Activated T-cell treated with anti-CD3 and anti-CD28 coated beads, Interleukin-2, amount 50 U/mL, for 4 hours (primary cell): ENCODE results near the gene TMEM217. TPM values are rescaled to one million over a fixed set of nuclear protein-coding genes. Genes with fewer than 3 reads are reported as not detected.
"Not testable (repeated sequence)": the region's sequence is repeated elsewhere in the genome, so short reads cannot be mapped to it uniquely, and the experiment has no call there.

Source experiments
- ATAC-seq, 2 donors: fragments of 200-7000 bp; cut with Tn5 transposase; one replicate each; pipeline ENCODE4 v1.10.0; 2021
- DNase-seq: peaks from one replicate; pipeline ENCODE4 v3.0.0-alpha.2; 2020
- H3K27me3 Mint-ChIP-seq: one replicate; pipeline ENCODE4 v1.8.0; 2021; ENCODE audit warnings: low read depth, mixed read lengths
- H3K36me3 Mint-ChIP-seq: one replicate; pipeline ENCODE4 v1.8.0; 2022; ENCODE audit warnings: mixed read lengths; ENCODE audit not compliant: insufficient read depth
- H3K4me1 Mint-ChIP-seq: one replicate; pipeline ENCODE4 v1.8.0; 2021; ENCODE audit warnings: low read depth, mixed read lengths
- H3K4me3 Mint-ChIP-seq: one replicate; pipeline ENCODE4 v1.8.0; 2021; ENCODE audit warnings: mild to moderate bottlenecking, moderate library complexity, mixed read lengths
- H3K9me3 Mint-ChIP-seq: one replicate; pipeline ENCODE4 v1.8.0; 2021; ENCODE audit warnings: mixed read lengths
- total RNA-seq, 3 donors: library from RNA; stranded (reverse); gene quantifications; one replicate each; pipeline ENCODE4 v1.2.1, GENCODE V29; 2021

The TMEM217 gene
- total RNA-seq, result 1 to 10 TPM; 2.3 to 4.2 (median 2.8) TPM

GRCh38 chr6:37257634-37258404, at the start of gene TMEM217, which contains the start of gene TBC1D22B:
TMEM217 (minus strand) TSS chr6:37258144; CDS start chr6:37219030, 39,114 bp downstream.
TBC1D22B (plus strand) TSS chr6:37257772; CDS start chr6:37257918, 146 bp downstream.
- ATAC-seq (peak; percentile 97 to 99), DNase-seq (peak; percentile 93)
- peak within 1 kb of the TSS; percentile 95 for H3K4me3 Mint-ChIP-seq
- no peaks in the 10 kb centered on the region for H3K27me3 Mint-ChIP-seq
- peaks cover 46% of the 10 kb centered on the region for H3K4me1 Mint-ChIP-seq
- no peaks in the 10 kb centered on the region for H3K36me3 Mint-ChIP-seq
- no peaks in the 10 kb centered on the region for H3K9me3 Mint-ChIP-seq

- H3K27me3 Mint-ChIP-seq, H3K9me3 Mint-ChIP-seq, H3K4me1 Mint-ChIP-seq, DNase-seq, H3K4me3 Mint-ChIP-seq, ATAC-seq: not testable (repeated sequence)
- H3K36me3 Mint-ChIP-seq, result peaks cover 21% of the 10 kb centered on the region
These were observed 49.5 kb upstream of the TMEM217 start for GRCh38 chr6:37307484-37307883.

GRCh38 chr6:37306624-37307222, 48.8 kb upstream of the TMEM217 start:
- H3K36me3 Mint-ChIP-seq, result peaks cover 19% of the 10 kb centered on the region
- DNase-seq, result no peak

GRCh38 chr6:37305841-37306425, 48.0 kb upstream of the TMEM217 start:
- H3K9me3 Mint-ChIP-seq, result no peaks in the 10 kb centered on the region
- DNase-seq (no peak), ATAC-seq (no peak)
- no peak overlapping the region for H3K4me3 Mint-ChIP-seq
- H3K4me1 Mint-ChIP-seq, result no peaks in the 10 kb centered on the region
- peaks cover 25% of the 10 kb centered on the region for H3K36me3 Mint-ChIP-seq
- no peaks in the 10 kb centered on the region for H3K27me3 Mint-ChIP-seq

More at GRCh38 chr6:37306624-37307222, 48.8 kb upstream of the TMEM217 start:
- Mint-ChIP-seq H3K4me3 (no peak overlapping the region), H3K27me3 (no peaks in the 10 kb centered on the region), H3K9me3 (no peaks in the 10 kb centered on the region), H3K4me1 (no peaks in the 10 kb centered on the region)
- ATAC-seq, result no peak

- DNase-seq (no peak), ATAC-seq (no peak)
- Mint-ChIP-seq H3K4me1 (no peaks in the 10 kb centered on the region), H3K36me3 (peaks cover 28% of the 10 kb centered on the region), H3K4me3 (no peak overlapping the region), H3K27me3 (no peaks in the 10 kb centered on the region), H3K9me3 (no peaks in the 10 kb centered on the region)
These were observed 46.8 kb upstream of the TMEM217 start for GRCh38 chr6:37304766-37305165.

GRCh38 chr6:37303891-37304503, 46.1 kb upstream of the TMEM217 start:
- Mint-ChIP-seq H3K36me3 (peaks cover 29% of the 10 kb centered on the region), H3K4me3 (no peak overlapping the region), H3K4me1 (no peaks in the 10 kb centered on the region), H3K27me3 (no peaks in the 10 kb centered on the region), H3K9me3 (no peaks in the 10 kb centered on the region)
- ATAC-seq (peak; percentile 56 to 66), DNase-seq (no peak)

- DNase-seq (no peak), ATAC-seq (no peak)
- H3K4me3 Mint-ChIP-seq, result no peak overlapping the region
- H3K4me1 Mint-ChIP-seq, result no peaks in the 10 kb centered on the region
- no peaks in the 10 kb centered on the region for H3K9me3 Mint-ChIP-seq
- peaks cover 30% of the 10 kb centered on the region for H3K36me3 Mint-ChIP-seq
- no peaks in the 10 kb centered on the region for H3K27me3 Mint-ChIP-seq
These were observed 45.2 kb upstream of the TMEM217 start for GRCh38 chr6:37303091-37303660.

GRCh38 chr6:37302086-37302686, 44.2 kb upstream of the TMEM217 start:
- Mint-ChIP-seq H3K36me3 (peaks cover 36% of the 10 kb centered on the region), H3K4me1 (no peaks in the 10 kb centered on the region), H3K4me3 (no peak overlapping the region), H3K27me3 (no peaks in the 10 kb centered on the region), H3K9me3 (no peaks in the 10 kb centered on the region)
- DNase-seq (no peak), ATAC-seq (no peak)

- Mint-ChIP-seq H3K9me3 (no peaks in the 10 kb centered on the region), H3K36me3 (peaks cover 45% of the 10 kb centered on the region), H3K4me1 (no peaks in the 10 kb centered on the region), H3K27me3 (no peaks in the 10 kb centered on the region), H3K4me3 (no peak overlapping the region)
- DNase-seq, result no peak
- no peak for ATAC-seq
These were observed 42.0 kb upstream of the TMEM217 start for GRCh38 chr6:37299990-37300389.

- Mint-ChIP-seq H3K4me3 (no peak overlapping the region), H3K36me3 (peaks cover 48% of the 10 kb centered on the region), H3K4me1 (no peaks in the 10 kb centered on the region), H3K9me3 (no peaks in the 10 kb centered on the region), H3K27me3 (no peaks in the 10 kb centered on the region)
- DNase-seq (no peak), ATAC-seq (no peak)
These were observed 41.0 kb upstream of the TMEM217 start for GRCh38 chr6:37298958-37299357.

- H3K27me3 Mint-ChIP-seq, H3K4me3 Mint-ChIP-seq, H3K4me1 Mint-ChIP-seq, ATAC-seq, H3K9me3 Mint-ChIP-seq, DNase-seq: not testable (repeated sequence)
- peaks cover 44% of the 10 kb centered on the region for H3K36me3 Mint-ChIP-seq
These were observed 39.7 kb upstream of the TMEM217 start for GRCh38 chr6:37297637-37298036.

- peaks cover 41% of the 10 kb centered on the region for H3K36me3 Mint-ChIP-seq
- no peaks in the 10 kb centered on the region for H3K27me3 Mint-ChIP-seq
- H3K4me1 Mint-ChIP-seq, result peaks cover 15% of the 10 kb centered on the region
- H3K4me3 Mint-ChIP-seq, result no peak overlapping the region
- DNase-seq (no peak), ATAC-seq (no peak)
- no peaks in the 10 kb centered on the region for H3K9me3 Mint-ChIP-seq
These were observed 35.5 kb upstream of the TMEM217 start for GRCh38 chr6:37293426-37293825.

GRCh38 chr6:37289931-37290330, 32.0 kb upstream of the TMEM217 start:
- Mint-ChIP-seq H3K4me1 (peaks cover 19% of the 10 kb centered on the region), H3K27me3 (no peaks in the 10 kb centered on the region), H3K9me3 (no peaks in the 10 kb centered on the region), H3K36me3 (peaks cover 33% of the 10 kb centered on the region), H3K4me3 (no peak overlapping the region)
- ATAC-seq (peak; percentile 80 to 86), DNase-seq (no peak)

- peaks cover 19% of the 10 kb centered on the region for H3K4me1 Mint-ChIP-seq
- H3K36me3 Mint-ChIP-seq, result peaks cover 37% of the 10 kb centered on the region
- ATAC-seq (no peak), DNase-seq (no peak)
- H3K9me3 Mint-ChIP-seq, result no peaks in the 10 kb centered on the region
- no peaks in the 10 kb centered on the region for H3K27me3 Mint-ChIP-seq
- no peak overlapping the region for H3K4me3 Mint-ChIP-seq
These were observed 30.3 kb upstream of the TMEM217 start for GRCh38 chr6:37288247-37288646.
